Esophagus (tissue), 2 donors: ENCODE measurements around the gene POLR2C. TPM values are rescaled to one million over a fixed set of nuclear protein-coding genes. Genes with fewer than 3 reads are reported as not detected.
"Not testable (repeated sequence)": the region's sequence is repeated elsewhere in the genome, so short reads cannot be mapped to it uniquely, and the experiment has no call there.

ENCODE experiments used
- H3K27ac ChIP-seq, 2 donors: one replicate each; pipeline ENCODE4 v1.5.1; 2013; ENCODE audit warnings: low read depth in 2 of 2, mild to moderate bottlenecking in 2 of 2, inconsistent platforms in 1 of 2, low read length in 1 of 2, moderate library complexity in 1 of 2
- H3K27me3 ChIP-seq, 2 donors: one replicate each; pipeline ENCODE4 v1.6.1; 2013; ENCODE audit warnings: low read length in 2 of 2, control low read depth in 1 of 2, mild to moderate bottlenecking in 1 of 2; ENCODE audit not compliant: insufficient read depth in 2 of 2, control insufficient read depth in 1 of 2
- H3K36me3 ChIP-seq, 2 donors: one replicate each; pipeline ENCODE4 v1.6.1; 2013; ENCODE audit warnings: low read length in 1 of 2; ENCODE audit not compliant: control insufficient read depth in 2 of 2, insufficient read depth in 2 of 2
- H3K4me1 ChIP-seq, 2 donors: one replicate each; pipeline ENCODE4 v1.6.1; 2013; ENCODE audit warnings: low read length in 1 of 2; ENCODE audit not compliant: control insufficient read depth in 2 of 2, insufficient read depth in 2 of 2
- H3K4me3 ChIP-seq, 2 donors: one replicate each; pipeline ENCODE4 v1.5.1; 2013; ENCODE audit warnings: low read length in 2 of 2, mild to moderate bottlenecking in 2 of 2, low read depth in 1 of 2, moderate library complexity in 1 of 2
- H3K9me3 ChIP-seq, 2 donors: one replicate each; pipeline ENCODE4 v1.6.1; 2013; ENCODE audit warnings: mild to moderate bottlenecking in 2 of 2, low read depth in 1 of 2, low read length in 1 of 2, moderate library complexity in 1 of 2; ENCODE audit not compliant: control insufficient read depth in 2 of 2, insufficient read depth in 1 of 2
- WGBS, 2 donors: extraction: QIAGEN DNeasy Blood & Tissue Kit; methylation state at CpG; one replicate each; pipeline ENCODE4 v1.1.7; 2013; 5-methylcytosine and 5-hydroxymethylcytosine counted together
- polyA plus RNA-seq, 2 donors: library from polyadenylated mRNA; stranded (reverse); fragments of 200-250 nt; gene quantifications; one replicate each; pipeline ENCODE4 v1.2.3, GENCODE V29; 2013
- donor health status: healthy with polysubstance abuse.
- donor health status: Bipolar disorder and iron deficiency.

Gene POLR2C
- polyA plus RNA-seq, 2 donors, result 18.5 to 34.0 TPM

GRCh38 chr16:57498031-57498430 lies 35.6 kb downstream of the POLR2C start:
- H3K4me1 ChIP-seq, result no peaks in the 10 kb centered on the region
- H3K27ac ChIP-seq, result no peak overlapping the region
- H3K4me3 ChIP-seq, result no peak overlapping the region
- H3K9me3 ChIP-seq, result no peaks in the 10 kb centered on the region
- 92 to 95% methylated on average over 4 of the region's 4 CpGs for WGBS, 2 donors
- no peaks in the 10 kb centered on the region for H3K36me3 ChIP-seq
- H3K27me3 ChIP-seq, result no peaks in the 10 kb centered on the region

- not testable (repeated sequence) for H3K27ac ChIP-seq, H3K4me1 ChIP-seq, H3K27me3 ChIP-seq, H3K4me3 ChIP-seq, H3K9me3 ChIP-seq, H3K36me3 ChIP-seq
- 93 to 96% methylated on average over 11 of the region's 11 CpGs for WGBS, 2 donors
Observed at GRCh38 chr16:57499941-57500340, 37.5 kb downstream of the POLR2C start.

GRCh38 chr16:57500578-57501111 lies 38.2 kb downstream of the POLR2C start:
- WGBS, 2 donors, result 62 to 73% methylated on average over 9 of the region's 9 CpGs
- Histone ChIP-seq H3K9me3 (no peaks in the 10 kb centered on the region), H3K36me3 (no peaks in the 10 kb centered on the region), H3K27me3 (no peaks in the 10 kb centered on the region), H3K27ac (no peak overlapping the region), H3K4me1 (no peaks in the 10 kb centered on the region), H3K4me3 (no peak overlapping the region)

GRCh38 chr16:57501492-57501891 lies 39.0 kb downstream of the POLR2C start:
- Histone ChIP-seq H3K4me1 (no peaks in the 10 kb centered on the region), H3K36me3 (no peaks in the 10 kb centered on the region), H3K27me3 (no peaks in the 10 kb centered on the region), H3K27ac (no peak overlapping the region), H3K9me3 (no peaks in the 10 kb centered on the region), H3K4me3 (no peak overlapping the region)
- 75 to 85% methylated on average over 7 of the region's 7 CpGs for WGBS, 2 donors

DNA sequence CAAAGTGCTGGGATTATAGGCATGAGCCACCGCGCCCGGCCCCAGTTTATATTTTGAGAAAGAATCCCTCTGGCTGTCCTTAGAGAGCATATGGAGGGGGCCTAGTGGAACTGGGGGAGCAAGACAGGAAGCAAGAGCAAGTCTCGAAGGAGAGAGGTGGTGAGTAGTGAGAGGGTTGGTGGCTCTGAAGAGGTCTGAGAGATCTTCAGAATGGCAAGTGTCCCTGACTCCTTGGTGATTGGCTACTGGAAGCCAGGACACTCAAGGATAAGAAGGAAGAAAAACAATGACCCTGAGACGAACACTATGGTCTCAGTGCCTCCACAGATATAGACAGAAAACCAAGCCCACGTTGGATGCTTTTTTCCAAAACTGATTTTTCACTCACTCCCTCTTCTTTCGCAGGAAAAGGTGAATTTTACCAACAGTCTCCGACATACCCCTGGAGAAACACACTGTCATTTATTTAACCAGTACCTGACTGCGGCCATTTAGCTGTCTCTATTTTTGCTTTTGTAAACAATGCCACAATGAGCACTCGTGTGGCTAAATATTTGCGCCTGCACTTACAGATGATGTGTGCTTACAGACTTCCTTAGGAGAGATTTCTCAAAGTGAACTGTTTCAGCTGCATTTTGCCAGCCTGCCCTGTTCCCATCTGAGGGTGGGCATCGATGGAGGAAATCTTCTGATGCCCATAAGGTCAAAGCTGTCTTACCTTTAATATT lies 39.7 kb downstream of the POLR2C start:
- 78 to 80% methylated on average over 12 of the region's 12 CpGs for WGBS, 2 donors
- Histone ChIP-seq H3K9me3 (no peaks in the 10 kb centered on the region), H3K27ac (no peak overlapping the region), H3K36me3 (no peaks in the 10 kb centered on the region), H3K4me3 (no peak overlapping the region), H3K27me3 (no peaks in the 10 kb centered on the region), H3K4me1 (no peaks in the 10 kb centered on the region)

DNA sequence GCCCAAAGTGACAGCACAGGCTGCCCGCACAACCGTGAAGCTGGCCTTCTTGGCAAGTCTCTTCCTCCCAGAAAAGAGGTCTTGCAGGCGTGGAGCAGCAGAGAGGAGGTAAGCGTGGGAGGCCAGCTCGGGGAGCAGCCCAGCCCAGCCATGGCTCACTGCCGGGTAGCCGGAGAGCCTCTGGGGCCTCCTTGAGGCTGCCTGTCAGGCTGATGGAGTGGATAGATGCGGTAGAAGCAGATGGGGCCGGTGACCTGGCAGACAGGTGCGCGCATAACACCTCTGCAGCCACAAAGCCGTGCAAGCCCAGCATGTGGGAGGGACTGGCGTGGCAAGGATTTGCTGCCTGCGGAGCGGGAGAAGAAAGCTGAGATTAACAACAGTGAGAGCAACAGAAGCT lies 40.9 kb downstream of the POLR2C start:
- no peaks in the 10 kb centered on the region for H3K9me3 ChIP-seq
- no peak overlapping the region for H3K4me3 ChIP-seq
- no peaks in the 10 kb centered on the region for H3K4me1 ChIP-seq
- no peaks in the 10 kb centered on the region for H3K27me3 ChIP-seq
- H3K27ac ChIP-seq, result no peak overlapping the region
- H3K36me3 ChIP-seq, result no peaks in the 10 kb centered on the region
- WGBS, 2 donors, result 57 to 59% methylated on average over 15 of the region's 15 CpGs

GRCh38 chr16:57504001-57504400 lies 41.5 kb downstream of the POLR2C start:
- Histone ChIP-seq H3K4me1 (no peaks in the 10 kb centered on the region), H3K27me3 (no peaks in the 10 kb centered on the region), H3K4me3 (no peak overlapping the region), H3K36me3 (no peaks in the 10 kb centered on the region), H3K27ac (no peak overlapping the region), H3K9me3 (no peaks in the 10 kb centered on the region)
- 69 to 76% methylated on average over 5 to 6 of the region's 6 CpGs for WGBS, 2 donors

GRCh38 chr16:57504491-57504890 lies 42.0 kb downstream of the POLR2C start:
- Histone ChIP-seq H3K36me3 (no peaks in the 10 kb centered on the region), H3K9me3 (no peaks in the 10 kb centered on the region), H3K4me3 (no peak overlapping the region), H3K27me3 (no peaks in the 10 kb centered on the region), H3K27ac (no peak overlapping the region), H3K4me1 (no peaks in the 10 kb centered on the region)
- WGBS, 2 donors, result 78 to 88% methylated on average over 5 of the region's 5 CpGs

DNA sequence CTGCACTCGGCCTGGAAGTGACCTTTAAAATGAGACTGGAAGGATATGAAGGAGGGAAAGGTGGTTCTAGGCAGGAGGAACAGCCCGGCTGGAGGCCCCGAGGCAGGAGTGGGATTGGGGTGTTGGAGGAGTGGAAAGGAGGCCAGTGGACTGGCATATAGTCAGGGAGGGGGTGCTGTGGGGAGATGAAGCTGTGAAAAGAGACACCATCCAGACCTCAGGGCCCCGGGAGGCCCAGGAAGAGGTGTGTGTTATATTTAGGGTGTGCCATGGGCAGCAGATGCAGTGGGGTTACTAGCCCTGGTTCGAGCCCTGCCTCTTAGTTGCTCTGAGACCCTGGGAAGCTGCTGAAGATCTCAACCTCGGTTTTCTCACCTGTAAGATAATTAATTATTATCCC lies 42.7 kb downstream of the POLR2C start:
- 77 to 82% methylated on average over 6 of the region's 6 CpGs for WGBS, 2 donors
- H3K4me1 ChIP-seq, result no peaks in the 10 kb centered on the region
- H3K27me3 ChIP-seq, result no peaks in the 10 kb centered on the region
- H3K9me3 ChIP-seq, result no peaks in the 10 kb centered on the region
- no peak overlapping the region for H3K4me3 ChIP-seq
- no peak overlapping the region for H3K27ac ChIP-seq
- no peaks in the 10 kb centered on the region for H3K36me3 ChIP-seq
